Aorta (tissue), 5 donors: ENCODE measurements around the gene HPSE2. TPM values are rescaled to one million over a fixed set of nuclear protein-coding genes. Genes with fewer than 3 reads are reported as not detected.

Experiments
- ATAC-seq: fragments of 200-7000 bp; cut with Tn5 transposase; one replicate; pipeline ENCODE4 v1.9.1; 2022; ENCODE audit warnings: moderate library complexity; ENCODE audit not compliant: low FRiP score
- DNase-seq, 2 donors: peaks; one replicate each; pipeline ENCODE4 v3.0.0-alpha.2; 2020
- H3K27ac ChIP-seq, 2 donors: one replicate each; pipeline ENCODE4 v1.5.1; 2013; ENCODE audit warnings: low read length in 2 of 2, mild to moderate bottlenecking in 2 of 2, moderate library complexity in 2 of 2, control low read depth in 1 of 2, inconsistent platforms in 1 of 2, low read depth in 1 of 2
- H3K27me3 ChIP-seq, 2 donors: one replicate each; pipeline ENCODE4 v1.6.1; 2013; ENCODE audit warnings: control low read depth in 1 of 2, low read length in 1 of 2, mild to moderate bottlenecking in 1 of 2, moderate library complexity in 1 of 2; ENCODE audit not compliant: insufficient read depth in 2 of 2, control insufficient read depth in 1 of 2
- H3K36me3 ChIP-seq, 2 donors: one replicate each; pipeline ENCODE4 v1.6.1; 2013; ENCODE audit warnings: control low read depth in 1 of 2, low read length in 1 of 2, mild to moderate bottlenecking in 1 of 2; ENCODE audit not compliant: insufficient read depth in 2 of 2, control insufficient read depth in 1 of 2
- H3K4me1 ChIP-seq, 2 donors: one replicate each; pipeline ENCODE4 v1.6.1; 2013; ENCODE audit warnings: low read length in 2 of 2, control low read depth in 1 of 2, mild to moderate bottlenecking in 1 of 2, moderate library complexity in 1 of 2; ENCODE audit not compliant: insufficient read depth in 2 of 2, control insufficient read depth in 1 of 2
- H3K4me3 ChIP-seq, 2 donors: one replicate each; pipeline ENCODE4 v1.5.1; 2013; ENCODE audit warnings: low read length in 2 of 2, control low read depth in 1 of 2, mild to moderate bottlenecking in 1 of 2
- H3K9me3 ChIP-seq: one replicate; pipeline ENCODE4 v1.6.1; 2013; ENCODE audit warnings: mild to moderate bottlenecking, low read length; ENCODE audit not compliant: control insufficient read depth
- WGBS, 2 donors: extraction: QIAGEN DNeasy Blood & Tissue Kit; methylation state at CpG; one replicate each; pipeline ENCODE4 v1.1.7; 2013; 5-methylcytosine and 5-hydroxymethylcytosine counted together
- intact Hi-C, 2 donors: fragments of 100-400 bp; cut with DNase I; formaldehyde crosslinking; loops; one replicate each; pipeline versions ENCODE4 v1.14.2 to v1.15.0; 2022
- polyA plus RNA-seq, 2 donors: library from polyadenylated mRNA; stranded (reverse); fragments of 200-250 nt; gene quantifications; one replicate each; pipeline ENCODE4 v1.2.3, GENCODE V29; 2013
- total RNA-seq, 2 donors: library from RNA; stranded (reverse); fragmentation: NEBNext Ultra II Directional; extraction: Animal tissue kit (Norgen Biotek cat#: 25700); gene quantifications; one replicate each; pipeline ENCODE4 v1.2.1, GENCODE V29; 2021
- donor health status: healthy with polysubstance abuse.
- donor health status: Bipolar disorder and iron deficiency.
- donor health status: DM: no; HTN: no; CAD: no.
- donor health status: DM: no; HTN: no; CAD: no.
- donor health status: DM: yes; HTN: yes; CAD: no.

HPSE2 gene
- total and polyA plus RNA-seq, 4 donors, result 1.2 to 22.0 (median 4.8) TPM

DNA sequence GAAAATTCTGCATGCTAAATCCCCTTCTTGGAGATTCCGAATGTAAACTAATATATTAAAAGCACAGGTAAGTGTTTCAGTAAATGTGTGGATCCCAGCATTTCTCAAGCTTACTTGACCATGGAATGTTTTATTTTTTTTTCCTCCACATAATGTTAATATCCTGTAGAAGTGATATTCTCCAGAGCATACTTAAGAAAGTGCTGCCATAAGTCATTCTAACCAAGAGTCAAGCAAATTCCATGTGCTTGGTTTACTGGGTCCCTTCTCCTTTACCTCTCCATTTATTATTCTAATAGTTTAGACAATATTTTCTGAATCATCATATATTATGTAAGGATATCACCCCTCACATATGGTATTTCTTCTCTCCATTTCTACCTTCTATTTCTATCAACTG lies 522.1 kb downstream of the HPSE2 start:
- 78 to 80% methylated on average over 1 of the region's 1 CpG for WGBS, 2 donors
- H3K27ac ChIP-seq, result no peak overlapping the region
- intact Hi-C loops, result no loop called here
- H3K36me3 ChIP-seq, result no peaks in the 10 kb centered on the region
- DNase-seq (no peak), ATAC-seq (no peak)
- no peak overlapping the region for H3K4me3 ChIP-seq
- no peaks in the 10 kb centered on the region for H3K4me1 ChIP-seq
- H3K27me3 ChIP-seq, result no peaks in the 10 kb centered on the region
- no peaks in the 10 kb centered on the region for H3K9me3 ChIP-seq

DNA sequence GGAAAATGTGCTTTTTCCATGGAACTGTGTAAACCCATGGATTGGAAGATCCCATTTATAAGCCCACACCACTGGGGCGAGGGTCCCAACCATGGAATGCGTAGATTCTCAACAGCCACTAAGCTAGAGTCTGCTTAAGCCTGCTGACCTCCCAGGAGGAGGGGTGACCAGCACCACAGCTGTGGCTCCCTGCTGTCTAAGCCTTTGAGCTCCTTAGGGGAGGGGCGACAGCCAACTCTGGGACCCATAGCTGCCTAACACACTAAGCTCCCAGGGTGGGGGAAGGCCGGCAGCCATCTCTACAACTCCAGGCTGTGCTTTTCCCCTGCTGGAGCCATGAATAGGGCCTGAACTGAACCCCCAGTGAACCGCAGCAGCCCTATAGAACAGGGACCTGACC lies 539.1 kb downstream of the HPSE2 start:
- Histone ChIP-seq H3K27me3 (no peaks in the 10 kb centered on the region), H3K27ac (no peak overlapping the region), H3K36me3 (no peaks in the 10 kb centered on the region), H3K9me3 (no peaks in the 10 kb centered on the region), H3K4me1 (no peaks in the 10 kb centered on the region), H3K4me3 (no peak overlapping the region)
- intact Hi-C loops, result no loop called here
- WGBS, 2 donors, result 57 to 70% methylated on average over 5 of the region's 5 CpGs
- DNase-seq (no peak), ATAC-seq (no peak)

DNA sequence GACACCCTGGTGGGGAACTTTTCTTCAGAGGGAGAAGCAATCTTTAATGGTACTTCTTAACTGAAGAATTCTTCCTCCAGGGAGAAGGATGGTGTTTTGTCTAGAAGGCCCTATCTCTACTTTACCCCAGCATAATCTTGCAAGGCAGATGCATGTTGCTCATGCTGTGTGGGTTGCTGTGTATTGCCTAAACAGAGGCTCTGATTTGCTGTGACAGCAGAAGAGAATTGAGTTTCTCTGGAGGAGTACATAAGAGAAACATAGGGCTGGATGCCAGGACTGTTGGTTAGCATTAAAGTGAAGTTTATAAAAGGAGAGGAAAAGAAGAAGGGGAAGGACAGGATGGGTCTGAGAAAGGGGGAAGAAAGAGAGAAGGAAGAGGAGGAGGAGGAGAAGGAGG lies 540.8 kb downstream of the HPSE2 start:
- Histone ChIP-seq H3K36me3 (no peaks in the 10 kb centered on the region), H3K9me3 (no peaks in the 10 kb centered on the region), H3K27ac (no peak overlapping the region), H3K4me3 (no peak overlapping the region), H3K27me3 (no peaks in the 10 kb centered on the region), H3K4me1 (no peaks in the 10 kb centered on the region)
- intact Hi-C loops, result no loop called here
- no peak for ATAC-seq
- no peak for DNase-seq

DNA sequence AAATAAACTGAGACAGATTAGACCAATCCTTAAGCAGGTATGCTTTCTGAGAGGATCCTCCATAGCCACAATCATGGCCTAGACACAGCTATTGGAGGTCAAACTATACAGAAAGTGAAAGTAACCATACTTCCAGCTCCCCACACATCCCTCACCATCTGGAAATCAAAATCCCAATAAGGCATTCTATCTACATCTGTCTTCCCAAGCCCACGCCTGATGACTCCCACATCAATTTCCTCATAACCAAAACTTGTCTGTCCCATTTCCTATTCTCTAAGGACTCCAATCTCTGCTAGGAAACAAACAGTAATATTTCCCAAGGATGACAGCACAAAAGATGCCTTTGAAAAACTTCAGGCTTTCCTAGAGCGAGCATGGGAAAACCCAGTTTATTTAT lies 541.6 kb downstream of the HPSE2 start:
- no peak overlapping the region for H3K4me3 ChIP-seq
- intact Hi-C loops, result no loop called here
- H3K36me3 ChIP-seq, result no peaks in the 10 kb centered on the region
- no peaks in the 10 kb centered on the region for H3K27me3 ChIP-seq
- DNase-seq (no peak), ATAC-seq (no peak)
- 63 to 67% methylated on average over 2 of the region's 2 CpGs for WGBS, 2 donors
- no peaks in the 10 kb centered on the region for H3K9me3 ChIP-seq
- H3K4me1 ChIP-seq, result no peaks in the 10 kb centered on the region
- no peak overlapping the region for H3K27ac ChIP-seq

DNA sequence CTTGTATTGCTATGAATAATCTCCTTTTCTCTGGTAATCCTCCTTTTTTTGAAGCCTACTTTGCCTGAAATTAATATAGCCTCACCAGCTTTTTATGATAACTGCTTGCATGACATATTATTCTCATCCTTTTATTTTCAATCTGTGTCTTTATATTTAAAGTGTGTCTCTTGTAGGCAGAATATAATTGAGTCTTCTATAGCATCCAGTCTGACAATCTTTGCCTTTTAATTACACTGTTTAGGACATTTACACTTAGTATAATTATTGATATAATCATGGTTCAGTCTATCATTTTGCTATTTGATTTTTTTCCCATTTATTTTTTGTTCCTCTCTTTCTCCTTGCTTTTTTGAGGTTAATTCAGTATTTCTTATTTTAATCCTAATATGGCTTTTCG lies 548.0 kb downstream of the HPSE2 start:
- intact Hi-C loops, result no loop called here
- Histone ChIP-seq H3K36me3 (no peaks in the 10 kb centered on the region), H3K9me3 (peaks cover 2% of the 10 kb centered on the region), H3K27me3 (no peaks in the 10 kb centered on the region), H3K27ac (no peak overlapping the region), H3K4me3 (no peak overlapping the region), H3K4me1 (no peaks in the 10 kb centered on the region)
- ATAC-seq (no peak), DNase-seq (no peak)
- WGBS, 2 donors, result 3 to 97% methylated on average over 1 of the region's 1 CpG

DNA sequence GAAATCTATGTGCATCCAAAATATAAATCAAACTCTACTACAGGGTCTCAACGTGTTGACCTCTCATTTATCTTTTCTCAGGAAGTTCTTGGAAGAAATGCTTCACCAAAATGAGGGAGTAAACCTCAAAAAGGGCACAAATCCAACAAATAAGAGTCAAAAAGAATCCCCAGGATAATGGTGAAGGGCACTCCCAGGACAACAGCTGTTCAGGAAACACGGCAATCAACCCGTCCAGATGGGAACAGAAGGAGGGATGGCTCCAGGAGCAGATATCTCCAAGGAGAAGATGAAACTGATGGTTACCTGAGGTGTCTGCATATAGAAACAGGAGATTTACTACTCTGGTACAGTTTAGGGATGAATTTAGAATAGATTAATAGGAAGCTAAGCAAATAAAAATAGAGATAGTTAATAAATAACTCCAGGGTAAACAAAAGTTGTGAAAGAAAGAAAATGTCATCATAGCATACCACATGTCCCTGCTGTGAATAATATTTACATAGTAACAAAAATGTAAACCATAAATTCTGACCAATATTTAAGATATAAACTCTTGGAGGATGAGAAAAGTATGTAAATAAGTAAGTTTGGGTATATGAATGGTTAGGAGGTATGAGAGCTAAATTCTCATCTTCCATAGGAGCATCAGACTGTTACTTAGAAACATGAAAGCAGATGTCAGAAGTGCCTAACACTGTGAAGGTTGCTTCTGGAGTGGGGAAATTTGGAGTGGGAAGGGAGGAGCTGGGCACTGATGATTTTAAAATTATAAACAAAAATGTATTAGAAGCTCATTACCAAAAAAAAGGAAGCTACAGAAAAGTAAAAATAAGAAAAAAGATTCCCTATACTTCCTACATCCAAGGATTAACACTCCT lies 551.4 kb downstream of the HPSE2 start:
- no peak for DNase-seq
- intact Hi-C loops, result no loop called here
- WGBS, 2 donors, result 22 to 27% methylated on average over 3 of the region's 3 CpGs

DNA sequence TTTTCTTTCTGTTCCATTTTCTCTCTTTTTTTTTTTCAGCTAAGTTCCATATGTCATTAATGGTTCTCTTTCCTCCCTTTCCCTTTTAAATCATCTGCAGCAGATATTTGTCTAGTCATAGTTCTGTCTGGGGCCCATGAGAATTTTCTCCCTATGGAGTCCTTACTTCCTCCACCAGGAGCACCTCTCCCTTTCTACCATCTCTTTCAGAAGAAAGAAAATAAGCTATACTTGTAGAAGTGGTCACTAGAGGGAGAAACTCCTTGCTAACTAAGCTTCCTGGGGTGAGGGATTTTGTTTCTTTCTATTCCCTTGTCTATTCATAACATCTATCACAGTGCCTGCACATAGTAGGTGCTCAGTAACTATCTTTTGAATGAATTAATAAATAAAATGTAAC lies 558.8 kb downstream of the HPSE2 start:
- no peaks in the 10 kb centered on the region for H3K9me3 ChIP-seq
- H3K4me3 ChIP-seq, result no peak overlapping the region
- H3K4me1 ChIP-seq, result no peaks in the 10 kb centered on the region
- intact Hi-C loops, result no loop called here
- no peaks in the 10 kb centered on the region for H3K27me3 ChIP-seq
- DNase-seq (no peak), ATAC-seq (no peak)
- H3K36me3 ChIP-seq, result no peaks in the 10 kb centered on the region
- no peak overlapping the region for H3K27ac ChIP-seq

More for the DNA sequence above, 551.4 kb downstream of the HPSE2 start:
- Histone ChIP-seq H3K9me3 (peaks cover 2% of the 10 kb centered on the region), H3K27me3 (no peaks in the 10 kb centered on the region), H3K36me3 (no peaks in the 10 kb centered on the region), H3K27ac (no peak overlapping the region), H3K4me1 (no peaks in the 10 kb centered on the region), H3K4me3 (no peak overlapping the region)
- no peak for ATAC-seq

DNA sequence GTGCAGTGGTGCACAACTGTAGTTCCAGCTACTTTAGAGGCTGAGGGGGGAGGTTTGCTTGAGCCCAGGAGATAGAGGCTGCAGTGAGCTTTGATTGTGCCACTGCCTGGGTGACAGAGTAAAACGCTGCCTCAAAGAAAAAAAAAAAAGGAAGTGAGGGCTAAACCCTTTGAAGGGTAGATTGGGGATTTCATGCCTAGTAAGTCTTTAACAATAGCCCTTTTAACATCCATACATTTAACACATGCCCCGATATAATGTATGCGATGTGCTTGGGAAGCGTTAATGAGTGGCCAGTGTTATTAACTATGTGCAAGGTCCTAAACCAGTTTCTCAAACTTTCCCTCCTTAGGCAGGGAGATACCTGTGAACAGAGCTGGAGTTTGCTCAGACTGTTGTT lies 559.8 kb downstream of the HPSE2 start:
- no peak for DNase-seq
- no peaks in the 10 kb centered on the region for H3K36me3 ChIP-seq
- ATAC-seq, result no peak
- H3K27ac ChIP-seq, result no peak overlapping the region
- H3K27me3 ChIP-seq, result no peaks in the 10 kb centered on the region
- 77 to 85% methylated on average over 4 of the region's 4 CpGs for WGBS, 2 donors
- no peak overlapping the region for H3K4me3 ChIP-seq
- no peaks in the 10 kb centered on the region for H3K9me3 ChIP-seq
- intact Hi-C loops, result no loop called here
- no peaks in the 10 kb centered on the region for H3K4me1 ChIP-seq

DNA sequence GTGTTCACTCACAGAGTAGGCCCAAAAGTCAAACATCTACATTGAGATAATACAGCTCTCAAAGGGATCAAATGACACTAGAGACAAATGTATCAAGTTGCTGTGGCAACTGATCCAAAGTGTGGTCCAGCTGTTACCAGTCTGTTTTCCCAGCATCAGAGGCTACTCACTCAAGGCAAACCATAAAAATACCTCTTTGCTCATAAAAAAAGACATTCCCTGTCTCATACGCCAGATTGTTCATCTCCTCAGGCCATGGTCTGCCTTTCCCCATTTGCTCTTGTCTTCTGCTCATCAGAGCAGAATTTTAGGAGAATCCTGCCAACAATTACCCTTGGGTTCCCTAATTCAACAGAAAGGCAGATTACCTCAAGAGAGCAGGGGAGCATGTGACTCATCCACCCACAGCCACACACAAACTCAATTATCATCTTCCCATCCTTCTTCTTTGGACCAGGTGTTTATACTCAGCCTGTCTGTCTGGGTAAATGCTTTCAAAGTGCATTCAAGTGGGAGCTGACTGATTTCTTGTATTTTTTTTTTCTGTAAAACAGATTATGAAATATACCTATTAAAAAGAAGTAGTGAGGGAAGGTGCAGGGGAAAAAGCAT lies 562.4 kb downstream of the HPSE2 start:
- intact Hi-C loops, result no loop called here
- ATAC-seq (no peak), DNase-seq (no peak)
- 86 to 88% methylated on average over 1 of the region's 1 CpG for WGBS, 2 donors
- H3K9me3 ChIP-seq, result no peaks in the 10 kb centered on the region
- H3K27me3 ChIP-seq, result no peaks in the 10 kb centered on the region
- H3K4me3 ChIP-seq, result no peak overlapping the region
- no peaks in the 10 kb centered on the region for H3K36me3 ChIP-seq
- H3K27ac ChIP-seq, result no peak overlapping the region
- H3K4me1 ChIP-seq, result no peaks in the 10 kb centered on the region
